Activated B cell treated with CpG ODN at 0.5 μM for 24 hours (primary cell): ENCODE data around the gene ST8SIA4. TPM values are rescaled to one million over a fixed set of nuclear protein-coding genes. Genes with fewer than 3 reads are reported as not detected.

ENCODE experiments used
- ATAC-seq: fragments of 200-7000 bp; cut with Tn5 transposase; one replicate; pipeline ENCODE4 v1.10.0; 2021; ENCODE audit warnings: low read depth, mild to moderate bottlenecking, moderate library complexity
- CTCF ChIA-PET: fragments of 350-600 bp; sonication (Branson Sonifier 250); formaldehyde crosslinking; loops from one replicate; lab custom pipeline; 2021; ENCODE audit warnings: antibody characterized with exemption; lab: Charles Lee
- POLR2A ChIA-PET: fragments of 350-600 bp; sonication (Branson Sonifier 250); formaldehyde crosslinking; loops from one replicate; lab custom pipeline; 2021; ENCODE audit warnings: antibody characterized with exemption; lab: Charles Lee
- DNase-seq: peaks from one replicate; pipeline ENCODE4 v3.0.0; 2022
- H3K27ac Mint-ChIP-seq: one replicate; pipeline ENCODE4 v1.8.0; 2020; ENCODE audit warnings: mixed read lengths
- H3K27me3 Mint-ChIP-seq: one replicate; pipeline ENCODE4 v1.8.0; 2021; ENCODE audit warnings: mixed read lengths
- H3K36me3 Mint-ChIP-seq: one replicate; pipeline ENCODE4 v1.8.0; 2021; ENCODE audit warnings: low read depth, mixed read lengths
- H3K4me1 Mint-ChIP-seq: one replicate; pipeline ENCODE4 v1.8.0; 2021; ENCODE audit warnings: mixed read lengths
- H3K4me3 Mint-ChIP-seq: one replicate; pipeline ENCODE4 v1.8.0; 2020; ENCODE audit warnings: mild to moderate bottlenecking, mixed read lengths
- H3K9me3 Mint-ChIP-seq: one replicate; pipeline ENCODE4 v1.8.0; 2020; ENCODE audit warnings: mixed read lengths
- CTCF ChIP-seq: fragments of 200-600 bp; IDR thresholded peaks from one replicate; pipeline ENCODE4 v1.8.0; 2022; ENCODE audit warnings: antibody characterized with exemption, mild to moderate bottlenecking
- intact Hi-C: fragments of 100-400 bp; cut with micrococcal nuclease; formaldehyde crosslinking; loops from one replicate; pipeline ENCODE4 v1.15.1; 2024
- total RNA-seq: library from RNA; stranded (reverse); gene quantifications from 2 replicates; pipeline ENCODE4 v1.2.3, GENCODE V29; 2022

Gene ST8SIA4
- total RNA-seq, 1 donor from 2014 or later = 125 TPM

GRCh38 chr5:100904259-100904861 is 1.3 kb upstream of the ST8SIA4 start:
- no peak for TF ChIP-seq CTCF
- Mint-ChIP-seq H3K4me3 (peak overlapping the region; percentile 99), H3K27ac (peak overlapping the region; percentile 99), H3K27me3 (no peaks in the 10 kb centered on the region), H3K9me3 (no peaks in the 10 kb centered on the region), H3K4me1 (peaks cover 35% of the 10 kb centered on the region), H3K36me3 (peaks cover 42% of the 10 kb centered on the region)
- DNase-seq (peak; percentile 35), ATAC-seq (peak; percentile 12)
- POLR2A ChIA-PET = interaction anchor here (1.1 to 9.2 kb wide), 14 partner anchors 9 to 369 kb away, joined by 5 to 202 read pairs (median 37); partner anchors contain the start of gene FAM174A
- CTCF ChIA-PET = interaction anchor here (1.1 to 5.3 kb wide), 3 partner anchors 77 to 129 kb away, joined by 3 to 39 read pairs (median 30); no protein-coding TSS in a partner anchor
- intact Hi-C loops = loop anchor here (5.0 kb wide), 1 partner anchor 1853 kb away; the partner anchor contains the start of gene PAM

- POLR2A ChIA-PET = interaction anchor here (0.6 to 9.2 kb wide), 31 partner anchors 7 to 1973 kb away, joined by 3 to 202 read pairs (median 4); partner anchors contain the start of gene FAM174A
- H3K27ac Mint-ChIP-seq = peak overlapping the region; percentile 99
- TF ChIP-seq CTCF = no peak
- H3K9me3 Mint-ChIP-seq = no peaks in the 10 kb centered on the region
- ATAC-seq (no peak), DNase-seq (no peak)
- H3K27me3 Mint-ChIP-seq = no peaks in the 10 kb centered on the region
- peaks cover 49% of the 10 kb centered on the region for H3K4me1 Mint-ChIP-seq
- H3K4me3 Mint-ChIP-seq = peak overlapping the region; percentile 99
- intact Hi-C loops = loop anchor here (1.0 to 5.0 kb wide), 7 partner anchors 74 to 1876 kb away; partner anchors contain the start of gene PAM
- CTCF ChIA-PET = interaction anchor here (0.9 to 5.3 kb wide), 10 partner anchors 12 to 294 kb away, joined by 3 to 39 read pairs (median 4); no protein-coding TSS in a partner anchor
- H3K36me3 Mint-ChIP-seq = peaks cover 53% of the 10 kb centered on the region
Measured at GRCh38 chr5:100902440-100903038, 543 bp downstream of the ST8SIA4 start.

- no peak for TF ChIP-seq CTCF
- ChIA-PET POLR2A (interaction anchor here (0.6 to 9.2 kb wide), 22 partner anchors 14 to 1972 kb away, joined by 3 to 202 read pairs (median 9); partner anchors contain the start of gene FAM174A), CTCF (interaction anchor here (1.2 to 5.3 kb wide), 8 partner anchors 29 to 204 kb away, joined by 3 to 39 read pairs (median 8); no protein-coding TSS in a partner anchor)
- intact Hi-C loops = loop anchor here (1.0 to 5.0 kb wide), 5 partner anchors 122 to 1875 kb away; partner anchors contain the start of gene PAM
- Mint-ChIP-seq H3K4me3 (peak overlapping the region; percentile 99), H3K27me3 (no peaks in the 10 kb centered on the region), H3K9me3 (no peaks in the 10 kb centered on the region), H3K36me3 (peaks cover 55% of the 10 kb centered on the region), H3K4me1 (peaks cover 52% of the 10 kb centered on the region), H3K27ac (peak overlapping the region; percentile 99)
- peak; percentile 11 for ATAC-seq
- DNase-seq = no peak
Measured at GRCh38 chr5:100901821-100902341, 1.2 kb downstream of the ST8SIA4 start.

- ATAC-seq = peak; percentile 53
- peak overlapping the region; percentile 99 for H3K4me3 Mint-ChIP-seq
- intact Hi-C loops = loop anchor here (1.0 to 5.0 kb wide), 8 partner anchors 12 to 1972 kb away; partner anchors contain the start of genes CHD1, FAM174A and PAM
- no peaks in the 10 kb centered on the region for H3K27me3 Mint-ChIP-seq
- ChIA-PET POLR2A (interaction anchor here (0.6 to 9.2 kb wide), 39 partner anchors 8 to 1972 kb away, joined by 3 to 202 read pairs (median 5); partner anchors contain the start of gene FAM174A), CTCF (interaction anchor here (1.1 to 5.3 kb wide), 14 partner anchors 14 to 278 kb away, joined by 3 to 39 read pairs (median 8); no protein-coding TSS in a partner anchor)
- no peak for TF ChIP-seq CTCF
- peak; percentile 80 for DNase-seq
- H3K36me3 Mint-ChIP-seq = peaks cover 61% of the 10 kb centered on the region
- peak overlapping the region; percentile 99 for H3K27ac Mint-ChIP-seq
- H3K4me1 Mint-ChIP-seq = peaks cover 52% of the 10 kb centered on the region
- no peaks in the 10 kb centered on the region for H3K9me3 Mint-ChIP-seq
Measured at GRCh38 chr5:100900796-100901781, 2.0 kb downstream of the ST8SIA4 start.
